Vagina (tissue), 2 donors: ENCODE data around the gene MBTPS1. TPM values are rescaled to one million over a fixed set of nuclear protein-coding genes. Genes with fewer than 3 reads are reported as not detected.

Experiments used
- DNase-seq, 2 donors: peaks; one replicate each; pipeline ENCODE4 v3.0.0-alpha.2; 2017; ENCODE audit errors: extremely low spot score in 2 of 2
- H3K27ac ChIP-seq: fragments of 200-600 bp; sonication (generic); one replicate; pipeline ENCODE4 v1.5.1; 2019
- H3K27me3 ChIP-seq: fragments of 200-600 bp; sonication (generic); one replicate; pipeline ENCODE4 v1.5.1; 2019
- H3K36me3 ChIP-seq, 2 donors: fragments of 200-600 bp; sonication (generic); one replicate each; pipeline ENCODE4 v1.5.1; 2017 to 2019
- H3K4me1 ChIP-seq: fragments of 200-600 bp; sonication (generic); one replicate; pipeline ENCODE4 v1.5.1; 2019
- H3K4me3 ChIP-seq, 2 donors: fragments of 200-600 bp; sonication (generic); 1 replicate in 1 of 2; 2 replicates in 1 of 2; pipeline ENCODE4 v1.5.1; 2016 to 2019
- H3K9me3 ChIP-seq: fragments of 200-600 bp; sonication (generic); one replicate; pipeline ENCODE4 v1.5.1; 2019
- POLR2A ChIP-seq, 2 donors: fragments of 450-650 bp; IDR thresholded peaks; one replicate each; pipeline ENCODE4 v1.6.1; 2017; ENCODE audit warnings: antibody characterized with exemption in 2 of 2, mild to moderate bottlenecking in 2 of 2, moderate library complexity in 2 of 2
- POLR2AphosphoS5 ChIP-seq, 2 donors: sonication (generic); formaldehyde crosslinking; IDR thresholded peaks; one replicate each; pipeline ENCODE4 v1.9.0; 2017; ENCODE audit warnings: antibody characterized with exemption in 2 of 2, mild to moderate bottlenecking in 2 of 2, low read depth in 1 of 2; ENCODE audit not compliant: insufficient read depth in 1 of 2
- intact Hi-C: fragments of 100-400 bp; cut with DNase I; formaldehyde crosslinking; loops from one replicate; pipeline ENCODE4 v1.15.1; 2023
- total RNA-seq: library from RNA; depleted of rRNA; stranded (reverse); fragments of >200 nt; gene quantifications from one replicate; pipeline ENCODE4 v1.2.3, GENCODE V29; 2016
- TF ChIP-seq, protein P1 (sequence below), 3 experiments: fragments of 450-650 bp in 2 of 3; fragments of 200-600 bp in 1 of 3; sonication (generic) in 1 of 3; IDR thresholded peaks; one replicate each; pipeline ENCODE4 v1.5.1; 2017 to 2019; ENCODE audit warnings: antibody characterized with exemption in 3 of 3, mild to moderate bottlenecking in 2 of 3, moderate library complexity in 2 of 3

Gene MBTPS1
- total RNA-seq, 1 donor from 2014 or later = 71.0 TPM

DNA sequence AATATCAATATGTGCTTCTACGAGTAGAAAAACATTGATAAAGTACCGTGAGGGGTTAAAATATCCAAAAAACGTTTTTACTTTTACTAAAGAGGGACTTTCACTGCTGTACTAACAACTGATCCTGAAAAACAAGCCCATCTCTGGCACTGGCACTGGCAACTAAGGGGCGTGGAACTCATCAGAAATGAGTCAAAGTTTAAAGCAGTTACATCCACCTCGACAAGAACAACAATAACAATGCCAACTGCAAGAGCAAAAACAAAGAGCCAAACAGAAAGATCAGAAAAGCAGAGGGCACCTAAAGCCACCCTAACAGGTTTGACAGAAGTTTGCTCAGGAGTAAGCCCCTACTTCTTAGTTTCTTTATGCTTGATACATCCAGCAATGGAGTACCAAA is 13.1 kb downstream of the MBTPS1 start:
- Histone ChIP-seq H3K36me3 (peaks cover 0 to 25% of the 10 kb centered on the region in 2 donors), H3K4me3 (no peak overlapping the region), H3K4me1 (peaks cover 21% of the 10 kb centered on the region), H3K27ac (no peak overlapping the region), H3K27me3 (no peaks in the 10 kb centered on the region), H3K9me3 (no peaks in the 10 kb centered on the region)
- intact Hi-C loops = no loop called here
- DNase-seq = no peak
- TF ChIP-seq, protein P1, sequence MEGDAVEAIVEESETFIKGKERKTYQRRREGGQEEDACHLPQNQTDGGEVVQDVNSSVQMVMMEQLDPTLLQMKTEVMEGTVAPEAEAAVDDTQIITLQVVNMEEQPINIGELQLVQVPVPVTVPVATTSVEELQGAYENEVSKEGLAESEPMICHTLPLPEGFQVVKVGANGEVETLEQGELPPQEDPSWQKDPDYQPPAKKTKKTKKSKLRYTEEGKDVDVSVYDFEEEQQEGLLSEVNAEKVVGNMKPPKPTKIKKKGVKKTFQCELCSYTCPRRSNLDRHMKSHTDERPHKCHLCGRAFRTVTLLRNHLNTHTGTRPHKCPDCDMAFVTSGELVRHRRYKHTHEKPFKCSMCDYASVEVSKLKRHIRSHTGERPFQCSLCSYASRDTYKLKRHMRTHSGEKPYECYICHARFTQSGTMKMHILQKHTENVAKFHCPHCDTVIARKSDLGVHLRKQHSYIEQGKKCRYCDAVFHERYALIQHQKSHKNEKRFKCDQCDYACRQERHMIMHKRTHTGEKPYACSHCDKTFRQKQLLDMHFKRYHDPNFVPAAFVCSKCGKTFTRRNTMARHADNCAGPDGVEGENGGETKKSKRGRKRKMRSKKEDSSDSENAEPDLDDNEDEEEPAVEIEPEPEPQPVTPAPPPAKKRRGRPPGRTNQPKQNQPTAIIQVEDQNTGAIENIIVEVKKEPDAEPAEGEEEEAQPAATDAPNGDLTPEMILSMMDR (IDR thresholded peaks at IDR 0.05) = no peak
- TF ChIP-seq POLR2AphosphoS5 (IDR thresholded peaks at IDR 0.05; ENCODE audit: insufficient read depth in 1 of 2, low read depth in 1 of 2) = peak in 1 of 2 donors; percentile 14

DNA sequence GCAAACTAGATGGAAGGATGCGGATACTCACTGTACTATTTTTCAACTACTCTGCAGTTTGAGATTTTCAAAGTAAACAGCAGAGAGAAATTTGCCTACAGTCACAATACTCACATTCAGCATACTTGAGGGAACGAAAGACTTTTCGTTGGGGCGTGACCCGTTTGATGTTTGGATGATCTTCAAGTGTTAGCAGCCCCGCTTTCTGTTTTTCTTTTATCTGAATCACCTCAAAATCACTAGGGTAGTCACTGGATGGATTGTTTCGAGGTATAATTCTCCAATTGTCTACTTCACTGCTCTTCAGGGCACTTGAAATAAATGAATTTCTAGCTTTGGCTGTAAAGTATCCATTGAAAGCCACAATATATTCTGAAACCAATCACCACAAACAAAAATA is 17.8 kb downstream of the MBTPS1 start:
- Histone ChIP-seq H3K36me3 (peaks cover 0 to 44% of the 10 kb centered on the region in 2 donors), H3K9me3 (no peaks in the 10 kb centered on the region), H3K4me1 (peaks cover 11% of the 10 kb centered on the region), H3K27ac (no peak overlapping the region), H3K27me3 (no peaks in the 10 kb centered on the region), H3K4me3 (no peak overlapping the region)
- no peak for DNase-seq
- TF ChIP-seq POLR2A (IDR thresholded peaks at IDR 0.05) = no peak
- TF ChIP-seq, protein P1 (IDR thresholded peaks at IDR 0.05) = no peak
- no peak for TF ChIP-seq POLR2AphosphoS5 (IDR thresholded peaks at IDR 0.05; ENCODE audit: insufficient read depth in 1 of 2, low read depth in 1 of 2)
- intact Hi-C loops = no loop called here

DNA sequence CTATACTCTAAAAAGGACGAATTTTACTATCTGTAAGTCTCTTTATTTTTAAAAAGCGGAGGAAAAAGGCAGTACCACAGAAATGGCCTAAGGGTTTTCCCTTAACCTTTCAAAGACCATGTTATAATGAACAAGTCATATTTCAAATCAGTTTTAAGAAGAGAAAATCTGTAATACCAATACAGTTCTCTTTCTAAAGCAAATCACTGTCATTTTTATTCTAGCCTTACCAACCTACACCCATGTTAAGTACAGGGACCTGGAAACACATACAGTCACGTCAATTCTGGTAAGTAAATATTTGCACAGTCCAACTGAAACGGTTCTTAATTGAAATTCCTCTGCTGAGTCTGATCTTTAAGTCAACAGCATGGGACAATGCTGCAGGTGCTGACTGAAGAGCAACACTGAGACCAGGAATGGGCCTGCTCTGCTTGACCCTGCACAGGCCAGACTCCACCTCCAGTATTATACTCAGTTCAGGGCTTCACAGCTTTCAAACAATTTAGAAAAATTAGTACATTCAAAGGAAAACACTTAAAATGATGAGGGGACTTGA is 20.2 kb downstream of the MBTPS1 start:
- intact Hi-C loops = no loop called here
- Histone ChIP-seq H3K9me3 (no peaks in the 10 kb centered on the region), H3K4me1 (no peaks in the 10 kb centered on the region), H3K36me3 (peaks cover 0 to 65% of the 10 kb centered on the region in 2 donors), H3K27ac (no peak overlapping the region), H3K27me3 (no peaks in the 10 kb centered on the region), H3K4me3 (no peak overlapping the region)
- DNase-seq = no peak
- TF ChIP-seq POLR2A (IDR thresholded peaks at IDR 0.05) (no peak), POLR2AphosphoS5 (IDR thresholded peaks at IDR 0.05; ENCODE audit: insufficient read depth in 1 of 2, low read depth in 1 of 2) (no peak)
- TF ChIP-seq, protein P1 (IDR thresholded peaks at IDR 0.05) = no peak

DNA sequence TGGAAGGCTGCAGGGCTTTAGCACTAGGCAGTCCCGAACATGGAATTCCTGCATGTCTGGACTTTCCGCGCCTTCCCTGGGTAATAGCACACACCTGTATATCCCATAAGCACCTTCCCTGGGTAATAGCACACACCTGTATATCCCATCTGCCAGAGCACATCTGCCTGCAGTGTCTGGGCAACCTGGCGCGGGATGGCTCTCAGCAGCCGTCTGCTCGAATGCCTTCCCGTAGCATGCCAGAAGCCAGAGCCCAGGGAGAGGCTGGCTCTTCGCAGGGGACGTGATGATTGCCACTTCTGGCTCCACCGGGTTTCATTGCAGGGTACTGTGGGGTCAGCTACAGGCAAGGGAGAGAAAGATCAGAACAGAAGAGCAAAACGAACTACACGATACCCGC is 21.3 kb downstream of the MBTPS1 start:
- Histone ChIP-seq H3K27me3 (no peaks in the 10 kb centered on the region), H3K9me3 (no peaks in the 10 kb centered on the region), H3K4me1 (no peaks in the 10 kb centered on the region), H3K27ac (no peak overlapping the region), H3K4me3 (no peak overlapping the region), H3K36me3 (peaks cover 0 to 66% of the 10 kb centered on the region in 2 donors)
- DNase-seq = no peak
- intact Hi-C loops = no loop called here
- TF ChIP-seq POLR2A (IDR thresholded peaks at IDR 0.05) = no peak
- TF ChIP-seq, protein P1 (IDR thresholded peaks at IDR 0.05) = no peak
- TF ChIP-seq POLR2AphosphoS5 (IDR thresholded peaks at IDR 0.05; ENCODE audit: insufficient read depth in 1 of 2, low read depth in 1 of 2) = no peak

DNA sequence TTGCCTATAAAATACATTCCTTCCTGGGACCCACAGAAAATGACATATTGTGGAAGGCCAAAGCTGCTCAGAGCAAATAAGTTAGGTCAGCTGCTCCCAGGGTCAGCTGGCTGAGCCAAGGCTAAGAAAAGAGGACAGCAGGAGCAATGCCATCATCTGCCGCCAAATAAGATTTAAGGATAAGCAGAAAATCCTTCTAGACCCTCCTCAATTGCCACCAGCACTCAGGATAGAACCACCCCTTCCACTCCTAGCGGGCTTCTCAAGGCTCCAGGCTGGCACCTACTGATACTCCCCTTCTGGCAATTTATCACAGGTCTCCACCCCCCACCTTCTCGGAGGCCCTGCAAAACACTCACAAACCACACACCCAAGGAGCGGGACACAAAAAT is 22.9 kb downstream of the MBTPS1 start:
- TF ChIP-seq, protein P1 (IDR thresholded peaks at IDR 0.05) = no peak
- TF ChIP-seq POLR2AphosphoS5 (IDR thresholded peaks at IDR 0.05; ENCODE audit: insufficient read depth in 1 of 2, low read depth in 1 of 2) = no peak
- no peak for TF ChIP-seq POLR2A (IDR thresholded peaks at IDR 0.05)
- H3K27ac ChIP-seq = no peak overlapping the region
- intact Hi-C loops = no loop called here
- no peaks in the 10 kb centered on the region for H3K9me3 ChIP-seq
- H3K4me1 ChIP-seq = no peaks in the 10 kb centered on the region
- H3K27me3 ChIP-seq = no peaks in the 10 kb centered on the region
- H3K36me3 ChIP-seq = peaks cover 0 to 78% of the 10 kb centered on the region in 2 donors
- no peak for DNase-seq
- no peak overlapping the region for H3K4me3 ChIP-seq
